Brain microvascular endothelial cell (primary cell): Measurements from ENCODE around the gene KIF1A.

Experiments
- DNase-seq: peaks from one replicate; pipeline ENCODE4 v3.0.0-alpha.2; 2020
- H3K27ac ChIP-seq: fragments of 250-450 bp; sonication (Bioruptor Pico); 2 replicates; pipeline ENCODE4 v1.5.1; 2020; ENCODE audit warnings: mild to moderate bottlenecking, moderate library complexity
- H3K27me3 ChIP-seq: fragments of 250-450 bp; sonication (Bioruptor Pico); replicated peaks from 2 replicates; pipeline ENCODE4 v1.5.1; 2020; ENCODE audit warnings: mild to moderate bottlenecking
- H3K36me3 ChIP-seq: fragments of 250-450 bp; sonication (Bioruptor Pico); replicated peaks from 2 replicates; pipeline ENCODE4 v1.5.1; 2020; ENCODE audit warnings: mild to moderate bottlenecking
- H3K4me3 ChIP-seq: 2 replicates; pipeline ENCODE4 v1.5.1; 2011; ENCODE audit warnings: low read depth, mild to moderate bottlenecking, control low read depth, low read length, moderate library complexity
- in situ Hi-C: cut with HindIII; loops from 2 replicates; pipeline ENCODE4 v1.10.0; 2017; ENCODE audit warnings: low sequenced_read_pairs, low pct_ligation_motif_present
- TF ChIP-seq, protein P1 (sequence below): IDR thresholded peaks from 2 replicates; pipeline ENCODE4 v1.5.1; 2011; ENCODE audit warnings: low read depth, mild to moderate bottlenecking, moderate library complexity, low read length, control low read depth, inconsistent platforms; ENCODE audit errors: missing control alignments

The KIF1A gene

DNA sequence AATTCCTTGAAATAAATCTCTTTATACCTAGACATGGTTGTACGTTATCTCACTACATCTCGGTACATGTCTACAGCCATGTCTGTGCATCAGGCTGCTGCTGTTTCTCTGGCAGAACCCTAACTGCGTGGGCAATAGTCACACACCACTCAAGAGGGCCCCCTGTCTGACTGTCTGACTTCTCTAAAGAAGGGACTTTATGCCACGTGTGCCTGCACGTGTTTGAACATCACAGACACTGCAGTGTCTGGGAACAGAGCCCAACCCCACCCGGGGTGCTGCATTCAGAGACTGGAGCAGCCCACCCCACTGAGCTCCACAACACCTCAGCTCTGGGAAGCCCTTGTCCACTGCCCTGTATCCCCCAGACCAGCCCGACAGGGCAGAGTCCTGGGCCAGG lies 55.0 kb downstream of the KIF1A start:
- no peak overlapping the region for H3K27ac ChIP-seq
- in situ Hi-C loops = no loop called here
- DNase-seq = no peak
- no peaks in the 10 kb centered on the region for H3K27me3 ChIP-seq
- TF ChIP-seq, protein P1, sequence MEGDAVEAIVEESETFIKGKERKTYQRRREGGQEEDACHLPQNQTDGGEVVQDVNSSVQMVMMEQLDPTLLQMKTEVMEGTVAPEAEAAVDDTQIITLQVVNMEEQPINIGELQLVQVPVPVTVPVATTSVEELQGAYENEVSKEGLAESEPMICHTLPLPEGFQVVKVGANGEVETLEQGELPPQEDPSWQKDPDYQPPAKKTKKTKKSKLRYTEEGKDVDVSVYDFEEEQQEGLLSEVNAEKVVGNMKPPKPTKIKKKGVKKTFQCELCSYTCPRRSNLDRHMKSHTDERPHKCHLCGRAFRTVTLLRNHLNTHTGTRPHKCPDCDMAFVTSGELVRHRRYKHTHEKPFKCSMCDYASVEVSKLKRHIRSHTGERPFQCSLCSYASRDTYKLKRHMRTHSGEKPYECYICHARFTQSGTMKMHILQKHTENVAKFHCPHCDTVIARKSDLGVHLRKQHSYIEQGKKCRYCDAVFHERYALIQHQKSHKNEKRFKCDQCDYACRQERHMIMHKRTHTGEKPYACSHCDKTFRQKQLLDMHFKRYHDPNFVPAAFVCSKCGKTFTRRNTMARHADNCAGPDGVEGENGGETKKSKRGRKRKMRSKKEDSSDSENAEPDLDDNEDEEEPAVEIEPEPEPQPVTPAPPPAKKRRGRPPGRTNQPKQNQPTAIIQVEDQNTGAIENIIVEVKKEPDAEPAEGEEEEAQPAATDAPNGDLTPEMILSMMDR = no peak
- no peaks in the 10 kb centered on the region for H3K36me3 ChIP-seq
- H3K4me3 ChIP-seq = no peak overlapping the region

- Histone ChIP-seq H3K27ac (no peak overlapping the region), H3K36me3 (no peaks in the 10 kb centered on the region), H3K27me3 (no peaks in the 10 kb centered on the region), H3K4me3 (no peak overlapping the region)
- in situ Hi-C loops = no loop called here
- TF ChIP-seq, protein P1 = no peak
- no peak for DNase-seq
Observed at GRCh38 chr2:240764605-240765004, 55.4 kb downstream of the KIF1A start.

- no peak overlapping the region for H3K4me3 ChIP-seq
- in situ Hi-C loops = no loop called here
- DNase-seq = no peak
- no peaks in the 10 kb centered on the region for H3K27me3 ChIP-seq
- TF ChIP-seq, protein P1 = no peak
- H3K27ac ChIP-seq = no peak overlapping the region
- no peaks in the 10 kb centered on the region for H3K36me3 ChIP-seq
Observed at GRCh38 chr2:240762971-240763370, 57.0 kb downstream of the KIF1A start.

- no peaks in the 10 kb centered on the region for H3K27me3 ChIP-seq
- no peak overlapping the region for H3K4me3 ChIP-seq
- in situ Hi-C loops = no loop called here
- no peak overlapping the region for H3K27ac ChIP-seq
- no peaks in the 10 kb centered on the region for H3K36me3 ChIP-seq
- DNase-seq = no peak
- TF ChIP-seq, protein P1 = no peak
Observed at GRCh38 chr2:240762249-240762648, 57.8 kb downstream of the KIF1A start.

GRCh38 chr2:240760576-240761246 lies 59.3 kb downstream of the KIF1A start:
- TF ChIP-seq, protein P1 = no peak
- Histone ChIP-seq H3K27me3 (no peaks in the 10 kb centered on the region), H3K27ac (no peak overlapping the region), H3K36me3 (no peaks in the 10 kb centered on the region), H3K4me3 (no peak overlapping the region)
- no peak for DNase-seq
- in situ Hi-C loops = no loop called here

DNA sequence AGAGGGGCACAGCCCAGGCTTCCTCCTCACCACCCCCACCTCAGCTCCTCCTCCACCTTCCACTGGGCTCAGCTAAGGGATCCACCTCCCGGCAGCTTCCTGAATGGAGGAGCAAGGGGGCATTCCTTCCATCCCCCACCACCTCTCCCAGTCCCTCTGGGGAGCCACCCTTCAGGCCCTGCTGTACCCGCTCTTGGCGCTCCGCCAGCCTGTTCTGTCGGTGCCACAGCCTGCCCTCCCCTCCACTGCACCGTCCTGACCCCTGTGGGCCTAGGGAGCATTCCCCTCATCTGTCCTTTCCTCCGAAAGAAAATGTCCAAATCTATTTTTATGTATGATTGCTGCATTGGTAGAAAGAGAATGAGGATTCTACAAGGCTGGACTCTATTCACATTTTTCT lies 59.9 kb downstream of the KIF1A start:
- H3K27me3 ChIP-seq = no peaks in the 10 kb centered on the region
- DNase-seq = no peak
- H3K4me3 ChIP-seq = no peak overlapping the region
- H3K27ac ChIP-seq = no peak overlapping the region
- H3K36me3 ChIP-seq = no peaks in the 10 kb centered on the region
- in situ Hi-C loops = no loop called here
- TF ChIP-seq, protein P1 = no peak
